Panc1 (cell line): ENCODE results near the gene NUP210L. TPM values are rescaled to one million over a fixed set of nuclear protein-coding genes. Genes with fewer than 3 reads are reported as not detected.

Experiments
- ATAC-seq: fragments of 200-7000 bp; cut with Tn5 transposase; 2 replicates; pipeline ENCODE4 v1.9.1; 2020; ENCODE audit warnings: mild to moderate bottlenecking, moderate library complexity
- BruUV-seq: library from RNA; stranded (reverse); fragments of 400-500 nt; replicated peaks from 2 replicates; lab custom pipeline; 2021; lab: Mats Ljungman, UMichigan
- CTCF ChIA-PET: fragments of 300-600 bp; sonication (Branson Sonifier 250); formaldehyde crosslinking; loops from one replicate; lab custom pipeline; 2022; ENCODE audit warnings: antibody characterized with exemption; lab: Charles Lee
- POLR2A ChIA-PET: fragments of 300-600 bp; sonication (Branson Sonifier 250); formaldehyde crosslinking; loops from one replicate; lab custom pipeline; 2022; ENCODE audit warnings: antibody characterized with exemption; lab: Charles Lee
- DNase-seq: peaks from one replicate; pipeline ENCODE4 v3.0.0-alpha.2; 2010; ENCODE audit warnings: low read depth, low spot score
- H3K27ac ChIP-seq: 2 replicates; pipeline ENCODE4 v1.5.1; 2011; ENCODE audit warnings: mild to moderate bottlenecking, low read length, inconsistent platforms
- H3K27me3 ChIP-seq: fragments of 200-500 bp; sonication (Bioruptor generic); 2 replicates; pipeline ENCODE4 v1.6.0; 2014; ENCODE audit warnings: low read length, inconsistent platforms; ENCODE audit not compliant: control insufficient read depth, insufficient read depth
- H3K36me3 ChIP-seq: fragments of 200-500 bp; sonication (Bioruptor generic); 2 replicates; pipeline ENCODE4 v1.5.1; 2014; ENCODE audit warnings: inconsistent platforms, mild to moderate bottlenecking, low read length, moderate library complexity; ENCODE audit not compliant: control insufficient read depth, insufficient read depth
- H3K4me1 ChIP-seq: 2 replicates; pipeline ENCODE4 v1.5.1; 2011; ENCODE audit warnings: inconsistent platforms, mild to moderate bottlenecking, low read length, moderate library complexity; ENCODE audit not compliant: control insufficient read depth, insufficient read depth
- H3K4me3 ChIP-seq, 2 experiments: 2 replicates each; pipeline ENCODE4 v1.5.1; 2011 to 2012; ENCODE audit warnings: low read depth in 2 of 2, low read length in 2 of 2, mild to moderate bottlenecking in 2 of 2, inconsistent platforms in 1 of 2, moderate library complexity in 1 of 2
- H3K9me3 ChIP-seq: fragments of 200-500 bp; sonication (Bioruptor generic); 2 replicates; pipeline ENCODE4 v1.5.1; 2014; ENCODE audit warnings: low read depth, mild to moderate bottlenecking, inconsistent platforms, low read length, moderate library complexity; ENCODE audit not compliant: control insufficient read depth, insufficient read depth
- CTCF ChIP-seq: fragments of 450-650 bp; IDR thresholded peaks from 2 replicates; pipeline ENCODE4 v1.5.1; 2017; ENCODE audit warnings: mild to moderate bottlenecking
- POLR2AphosphoS5 ChIP-seq: IDR thresholded peaks from 2 replicates; pipeline ENCODE4 v1.6.1; 2012; ENCODE audit warnings: mild to moderate bottlenecking, low read depth, low read length, moderate library complexity
- REST ChIP-seq, 2 experiments: IDR thresholded peaks; 2 replicates each; pipeline ENCODE4 v1.6.1; 2011 to 2012; ENCODE audit warnings: low read depth in 2 of 2, control low read depth in 1 of 2, low read length in 1 of 2, mild to moderate bottlenecking in 1 of 2, moderate library complexity in 1 of 2; ENCODE audit not compliant: insufficient read depth in 1 of 2
- SIN3A ChIP-seq: IDR thresholded peaks from 2 replicates; pipeline ENCODE4 v1.6.1; 2012; ENCODE audit warnings: low read depth, mild to moderate bottlenecking, low read length, moderate library complexity, borderline replicate concordance; ENCODE audit not compliant: insufficient read depth
- TCF7L2 ChIP-seq: IDR thresholded peaks from 2 replicates; pipeline ENCODE4 v1.6.1; 2011; ENCODE audit warnings: mild to moderate bottlenecking, low read depth, low read length, inconsistent platforms
- in situ Hi-C: cut with HindIII; loops from 2 replicates; pipeline ENCODE4 v1.10.0; 2016; ENCODE audit warnings: low sequenced_read_pairs, low pct_unique_long_range_greater_than_20kb
- intact Hi-C: fragments of 100-400 bp; cut with micrococcal nuclease; formaldehyde crosslinking; loops from one replicate; pipeline ENCODE4 v1.10.0; 2022; ENCODE audit not compliant: unreplicated experiment
- total RNA-seq: library from RNA; stranded (reverse); gene quantifications from one replicate; pipeline ENCODE4 v1.2.1, GENCODE V29; 2021; ENCODE audit not compliant: unreplicated experiment

The NUP210L gene
- total RNA-seq, 1 experiment from 2014 or later, result 0.05 TPM

GRCh38 chr1:154081386-154082126, 73.3 kb downstream of the NUP210L start:
- POLR2A ChIA-PET, result no interaction called here
- BruUV-seq, result no TSS peak
- no peaks in the 10 kb centered on the region for H3K9me3 ChIP-seq
- DNase-seq (no peak), ATAC-seq (no peak)
- H3K4me1 ChIP-seq, result no peaks in the 10 kb centered on the region
- CTCF ChIA-PET, result no interaction called here
- intact Hi-C loops (no loop called here), in situ Hi-C loops (no loop called here)
- no peak overlapping the region for H3K27ac ChIP-seq
- no peak for TF ChIP-seq REST (IDR thresholded peaks at IDR 0.05; ENCODE audit: insufficient read depth in 1 of 2, low read depth in 2 of 2, low read length in 1 of 2)
- no peak for TF ChIP-seq CTCF
- no peak for TF ChIP-seq POLR2AphosphoS5
- no peak for TF ChIP-seq TCF7L2
- no peak overlapping the region for H3K4me3 ChIP-seq
- H3K27me3 ChIP-seq, result no peaks in the 10 kb centered on the region
- H3K36me3 ChIP-seq, result no peaks in the 10 kb centered on the region

- no TSS peak for BruUV-seq
- no peak overlapping the region for H3K27ac ChIP-seq
- H3K36me3 ChIP-seq, result no peaks in the 10 kb centered on the region
- ATAC-seq (no peak), DNase-seq (no peak)
- in situ Hi-C loops, result no loop called here
- TF ChIP-seq CTCF, result no peak
- TF ChIP-seq REST (IDR thresholded peaks at IDR 0.05; ENCODE audit: insufficient read depth in 1 of 2, low read depth in 2 of 2, low read length in 1 of 2), result no peak
- TF ChIP-seq POLR2AphosphoS5, result no peak
- TF ChIP-seq TCF7L2, result no peak
- no peak for TF ChIP-seq SIN3A
- no peak overlapping the region for H3K4me3 ChIP-seq
- ChIA-PET POLR2A (no interaction called here), CTCF (no interaction called here)
- no peaks in the 10 kb centered on the region for H3K9me3 ChIP-seq
- H3K4me1 ChIP-seq, result no peaks in the 10 kb centered on the region
- intact Hi-C loops, result no loop called here
- no peaks in the 10 kb centered on the region for H3K27me3 ChIP-seq
Observed at GRCh38 chr1:154076413-154076812, 78.5 kb downstream of the NUP210L start.
